ENCODE measurements around the gene GSTT2.
"Not testable (repeated sequence)": the region's sequence is repeated elsewhere in the genome, so short reads cannot be mapped to it uniquely, and the experiment has no call there.

GRCh38 chr22:23993581-23994177 lies 13.7 kb downstream of the GSTT2 start:
- not testable (repeated sequence) for TF ChIP-seq CTCF, POLR2A, EP300, POLR2AphosphoS5 (IDR thresholded peaks at IDR 0.05)
